Naive thymus-derived CD4-positive, alpha-beta T cell (primary cell): ENCODE results near the gene CCM2. TPM values are rescaled to one million over a fixed set of nuclear protein-coding genes. Genes with fewer than 3 reads are reported as not detected.

ENCODE experiments used
- ATAC-seq: fragments of 150-1000 bp; cut with Tn5 transposase; 2 replicates; pipeline ENCODE4 v1.10.0; 2021; ENCODE audit warnings: mild to moderate bottlenecking, moderate library complexity
- CTCF ChIA-PET: fragments of 350-600 bp; sonication (Branson Sonifier 250); formaldehyde crosslinking; loops from one replicate; lab custom pipeline; 2021; ENCODE audit warnings: antibody characterized with exemption; lab: Charles Lee
- POLR2A ChIA-PET: fragments of 350-600 bp; sonication (Branson Sonifier 250); formaldehyde crosslinking; loops from one replicate; lab custom pipeline; 2021; ENCODE audit warnings: antibody characterized with exemption, inconsistent platforms; lab: Charles Lee
- DNase-seq, 9 donors: peaks; one replicate each; pipeline versions ENCODE4 v3.0.0 to v3.0.0-alpha.2; 2020 to 2022; ENCODE audit warnings: mixed read lengths in 1 of 9
- H3K27ac ChIP-seq: one replicate; pipeline ENCODE4 v1.7.0; 2013; ENCODE audit warnings: mild to moderate bottlenecking, low read depth, low read length, moderate library complexity
- H3K27me3 ChIP-seq, 2 donors: one replicate each; pipeline ENCODE4 v1.7.0; 2013; ENCODE audit warnings: low read length in 2 of 2, mild to moderate bottlenecking in 2 of 2, moderate library complexity in 2 of 2; ENCODE audit not compliant: control insufficient read depth in 2 of 2, insufficient read depth in 2 of 2
- H3K36me3 ChIP-seq, 3 experiments: 1 replicate in 2 of 3; 2 replicates in 1 of 3; pipeline ENCODE4 v1.7.0; 2013; ENCODE audit warnings: low read length in 3 of 3, mild to moderate bottlenecking in 3 of 3, moderate library complexity in 1 of 3; ENCODE audit not compliant: insufficient read depth in 3 of 3, control insufficient read depth in 2 of 3
- H3K4me1 ChIP-seq, 2 donors: one replicate each; pipeline ENCODE4 v1.7.0; 2013; ENCODE audit warnings: low read length in 2 of 2, mild to moderate bottlenecking in 2 of 2, moderate library complexity in 1 of 2; ENCODE audit not compliant: control insufficient read depth in 2 of 2, insufficient read depth in 2 of 2
- H3K4me3 ChIP-seq: 2 replicates; pipeline ENCODE4 v1.7.0; 2013; ENCODE audit warnings: mild to moderate bottlenecking, low read length
- H3K9me3 ChIP-seq, 3 experiments: 1 replicate in 2 of 3; 2 replicates in 1 of 3; pipeline ENCODE4 v1.7.0; 2013; ENCODE audit warnings: low read length in 3 of 3; ENCODE audit not compliant: control insufficient read depth in 2 of 3
- H3K27ac Mint-ChIP-seq, 9 donors: one replicate each; pipeline ENCODE4 v1.8.0; 2020 to 2022; ENCODE audit warnings: mixed read lengths in 9 of 9, mild to moderate bottlenecking in 8 of 9, moderate library complexity in 5 of 9, inconsistent platforms in 2 of 9
- H3K27me3 Mint-ChIP-seq, 5 donors: one replicate each; pipeline ENCODE4 v1.8.0; 2021 to 2022; ENCODE audit warnings: mixed read lengths in 5 of 5, mild to moderate bottlenecking in 1 of 5
- H3K36me3 Mint-ChIP-seq, 5 donors: one replicate each; pipeline ENCODE4 v1.8.0; 2020 to 2022; ENCODE audit warnings: mixed read lengths in 5 of 5, mild to moderate bottlenecking in 3 of 5, inconsistent platforms in 1 of 5
- H3K4me1 Mint-ChIP-seq, 7 donors: one replicate each; pipeline ENCODE4 v1.8.0; 2020 to 2022; ENCODE audit warnings: mixed read lengths in 7 of 7, mild to moderate bottlenecking in 3 of 7, inconsistent platforms in 1 of 7
- H3K4me3 Mint-ChIP-seq, 10 donors: one replicate each; pipeline ENCODE4 v1.8.0; 2020 to 2022; ENCODE audit warnings: mild to moderate bottlenecking in 10 of 10, mixed read lengths in 10 of 10, moderate library complexity in 6 of 10, inconsistent platforms in 2 of 10
- H3K9me3 Mint-ChIP-seq, 11 donors: one replicate each; pipeline ENCODE4 v1.8.0; 2020 to 2022; ENCODE audit warnings: mixed read lengths in 11 of 11, mild to moderate bottlenecking in 4 of 11, inconsistent platforms in 1 of 11, moderate library complexity in 1 of 11
- intact Hi-C, 2 donors: fragments of 100-400 bp; cut with micrococcal nuclease; formaldehyde crosslinking; loops; one replicate each; pipeline ENCODE4 v1.15.1; 2023
- polyA plus RNA-seq, 2 donors: library from polyadenylated mRNA; unstranded; fragments of 300-500 nt; fragmentation: Illumina TruSeq; gene quantifications; one replicate each; pipeline ENCODE4 v1.2.3, GENCODE V29; 2021
- total RNA-seq, 6 experiments: library from RNA in 5 of 6; stranded (reverse) in 5 of 6; gene quantifications; 1 replicate in 5 of 6; 2 replicates in 1 of 6; pipeline ENCODE4 v1.2.3 and lab custom pipeline; 2021 to 2026

Gene CCM2
- total and polyA plus RNA-seq, 7 experiments from 2014 or later, result 75.9 to 200 (median 119) TPM

DNA sequence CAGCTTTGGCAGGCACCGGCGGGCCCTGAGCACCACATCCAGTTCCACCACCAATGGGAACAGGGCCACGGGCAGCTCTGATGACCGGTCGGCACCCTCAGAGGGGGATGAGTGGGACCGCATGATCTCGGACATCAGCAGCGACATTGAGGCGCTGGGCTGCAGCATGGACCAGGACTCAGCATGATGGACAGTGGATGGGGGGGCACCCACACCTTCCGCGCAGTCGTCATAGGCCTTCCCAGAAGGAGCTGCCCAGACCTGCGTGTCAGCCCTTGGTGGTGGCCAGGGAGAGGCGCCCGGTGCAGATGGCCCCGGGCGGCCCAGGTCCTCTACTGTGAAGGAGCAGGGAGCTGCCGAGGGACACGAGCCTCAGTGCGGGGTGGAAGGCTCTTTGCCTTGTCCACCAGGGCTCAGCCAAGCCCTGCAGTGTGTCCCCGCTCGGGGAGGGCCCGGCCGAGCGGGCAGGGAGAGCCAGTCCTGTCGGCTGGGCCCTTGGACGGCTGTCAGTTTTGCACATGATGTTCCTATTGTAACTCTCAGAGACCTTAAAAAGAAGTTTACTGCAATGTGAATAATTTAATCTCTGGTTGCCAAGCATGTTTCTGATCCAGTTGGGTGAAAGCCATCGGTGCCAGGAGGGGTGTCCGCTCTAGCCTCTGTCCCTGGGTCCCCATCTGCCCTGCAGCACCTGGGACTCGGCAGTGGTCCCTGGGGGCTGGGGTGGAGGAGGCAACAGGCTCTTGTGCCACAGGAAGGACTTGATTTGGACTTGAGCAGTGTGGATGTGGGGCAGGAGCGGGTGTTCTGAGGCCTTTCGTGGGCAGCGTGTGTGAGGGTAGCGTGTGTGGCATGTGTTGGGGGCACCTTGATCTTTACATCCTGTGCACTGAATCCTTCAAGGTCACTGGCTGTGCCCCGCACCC lies 76.1 kb downstream of the CCM2 start:
- H3K27me3 ChIP-seq, result no peaks in the 10 kb centered on the region
- peaks cover 5 to 38% (median 8%) of the 10 kb centered on the region in 7 donors for H3K4me1 Mint-ChIP-seq
- H3K9me3 ChIP-seq, result no peaks in the 10 kb centered on the region
- H3K36me3 ChIP-seq, result peaks cover 26 to 62% (median 34%) of the 10 kb centered on the region in 3 experiments
- peak overlapping the region in 1 of 10 donors; percentile 4 for H3K4me3 Mint-ChIP-seq
- ATAC-seq (no peak), DNase-seq (no peak)
- no peaks in the 10 kb centered on the region for H3K4me1 ChIP-seq
- no peak overlapping the region for H3K27ac ChIP-seq
- ChIA-PET POLR2A (interaction anchor here (1.2 kb wide), 1 partner anchor 49 kb away, joined by 3 read pairs; no protein-coding TSS in a partner anchor), CTCF (no interaction called here)
- H3K4me3 ChIP-seq, result no peak overlapping the region
- intact Hi-C loops, result no loop called here
- peaks cover 3 to 35% (median 11%) of the 10 kb centered on the region in 5 donors for H3K36me3 Mint-ChIP-seq
- peaks cover 0 to 5% (median 0%) of the 10 kb centered on the region in 11 donors for H3K9me3 Mint-ChIP-seq
- H3K27me3 Mint-ChIP-seq, result no peaks in the 10 kb centered on the region
- peak overlapping the region in 3 of 9 donors; percentile 32 to 67 (median 47) for H3K27ac Mint-ChIP-seq

DNA sequence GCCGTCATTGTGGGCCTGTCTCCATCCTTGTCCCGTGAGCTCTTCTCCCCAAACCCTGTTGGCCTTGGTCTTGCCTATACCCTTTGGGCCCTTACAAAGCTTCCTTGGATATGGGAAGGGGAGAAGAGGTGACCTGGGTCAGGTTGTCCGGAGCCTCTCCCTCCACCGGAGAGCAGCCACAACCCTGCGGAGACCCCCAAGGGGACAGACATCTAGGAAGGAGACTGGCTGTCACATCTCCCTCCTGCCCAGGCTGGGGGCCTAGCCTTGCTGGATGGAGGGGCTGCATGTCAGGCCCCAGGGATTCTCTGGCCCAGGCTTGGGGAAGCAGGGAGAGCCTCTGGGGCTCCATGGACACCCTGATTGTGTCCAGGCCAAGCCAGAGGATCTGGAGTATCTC lies 76.9 kb downstream of the CCM2 start:
- ATAC-seq, result no peak
- Histone ChIP-seq H3K27me3 (no peaks in the 10 kb centered on the region), H3K36me3 (peaks cover 20 to 54% (median 31%) of the 10 kb centered on the region in 3 experiments), H3K27ac (no peak overlapping the region), H3K4me3 (no peak overlapping the region), H3K4me1 (no peaks in the 10 kb centered on the region), H3K9me3 (no peaks in the 10 kb centered on the region)
- H3K36me3 Mint-ChIP-seq, result peaks cover 1 to 31% (median 11%) of the 10 kb centered on the region in 5 donors
- no peak for DNase-seq
- peaks cover under 1 to 31% (median 8%) of the 10 kb centered on the region in 7 donors for H3K4me1 Mint-ChIP-seq
- H3K9me3 Mint-ChIP-seq, result peaks cover 0 to 5% (median 0%) of the 10 kb centered on the region in 11 donors
- intact Hi-C loops, result no loop called here
- H3K27me3 Mint-ChIP-seq, result no peaks in the 10 kb centered on the region
- POLR2A ChIA-PET, result interaction anchor here (0.5 to 1.2 kb wide), 3 partner anchors 45 to 101 kb away, joined by 3 read pairs; no protein-coding TSS in a partner anchor
- H3K27ac Mint-ChIP-seq, result no peak overlapping the region
- no peak overlapping the region for H3K4me3 Mint-ChIP-seq
- CTCF ChIA-PET, result interaction anchor here (0.8 kb wide), 2 partner anchors 59 to 103 kb away, joined by 3 to 6 read pairs; no protein-coding TSS in a partner anchor

DNA sequence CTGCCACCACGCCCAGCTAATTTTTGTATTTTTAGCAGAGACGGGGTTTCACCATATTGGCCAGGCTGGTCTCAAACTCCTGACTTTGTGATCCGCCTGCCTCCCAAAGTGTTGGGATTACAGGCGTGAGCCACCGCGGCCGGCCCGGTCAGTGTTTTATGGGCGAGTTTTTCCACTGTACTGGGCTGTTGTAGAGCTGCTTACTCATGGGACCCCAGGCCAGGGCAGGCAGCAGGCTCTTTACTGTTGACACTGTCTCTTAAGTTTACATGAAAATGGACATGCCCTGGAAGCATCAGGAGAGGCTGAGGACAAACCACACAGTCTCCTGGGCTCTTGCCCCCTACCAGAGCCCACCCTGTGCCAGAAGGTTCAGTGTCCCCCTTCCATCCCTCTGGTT lies 77.6 kb downstream of the CCM2 start:
- DNase-seq (no peak), ATAC-seq (no peak)
- Histone ChIP-seq H3K4me3 (no peak overlapping the region), H3K4me1 (no peaks in the 10 kb centered on the region), H3K27me3 (no peaks in the 10 kb centered on the region), H3K36me3 (peaks cover 15 to 47% (median 31%) of the 10 kb centered on the region in 3 experiments), H3K27ac (no peak overlapping the region), H3K9me3 (no peaks in the 10 kb centered on the region)
- H3K36me3 Mint-ChIP-seq, result peaks cover 0 to 27% (median 11%) of the 10 kb centered on the region in 5 donors
- H3K27me3 Mint-ChIP-seq, result no peaks in the 10 kb centered on the region
- no peak overlapping the region for H3K4me3 Mint-ChIP-seq
- H3K27ac Mint-ChIP-seq, result peak overlapping the region in 2 of 9 donors; percentile 54 to 56
- intact Hi-C loops, result no loop called here
- peaks cover 0 to 5% (median 0%) of the 10 kb centered on the region in 11 donors for H3K9me3 Mint-ChIP-seq
- POLR2A ChIA-PET, result interaction anchor here (0.5 to 1.2 kb wide), 3 partner anchors 45 to 101 kb away, joined by 3 read pairs; no protein-coding TSS in a partner anchor
- peaks cover 0 to 30% (median 8%) of the 10 kb centered on the region in 7 donors for H3K4me1 Mint-ChIP-seq
- CTCF ChIA-PET, result interaction anchor here (0.8 kb wide), 2 partner anchors 58 to 104 kb away, joined by 3 to 6 read pairs; no protein-coding TSS in a partner anchor

DNA sequence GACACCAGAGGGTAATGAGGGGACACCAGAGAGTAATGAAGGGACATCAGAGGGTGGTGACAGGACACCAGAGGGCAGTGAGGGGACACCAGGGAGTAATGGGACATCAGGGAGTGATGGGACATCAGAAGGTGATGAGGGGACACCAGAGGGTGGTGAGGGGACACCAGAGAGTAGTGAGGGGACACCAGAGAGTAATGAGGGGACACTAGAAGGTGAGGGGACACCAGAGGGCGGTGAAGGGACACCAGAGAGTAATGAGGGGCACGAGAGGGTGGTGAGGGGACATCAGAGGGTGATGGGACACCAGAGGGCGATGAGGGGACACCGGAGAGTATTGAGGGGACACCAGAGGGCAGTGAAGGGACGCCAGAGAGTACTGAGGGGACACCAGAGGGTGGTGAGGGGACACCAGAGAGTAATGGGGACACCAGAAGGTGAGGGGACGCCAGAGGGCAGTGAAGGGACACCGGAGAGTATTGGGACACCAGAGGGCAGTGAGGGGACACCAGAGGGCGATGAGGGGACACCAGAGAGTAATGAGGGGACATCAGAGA lies 78.2 kb downstream of the CCM2 start:
- Mint-ChIP-seq H3K27ac (peak overlapping the region in 7 of 9 donors; percentile 17 to 71 (median 41)), H3K9me3 (peaks cover 0 to 5% (median 0%) of the 10 kb centered on the region in 11 donors), H3K27me3 (no peaks in the 10 kb centered on the region), H3K4me1 (peaks cover 0 to 29% (median 5%) of the 10 kb centered on the region in 7 donors), H3K36me3 (peaks cover 0 to 21% (median 6%) of the 10 kb centered on the region in 5 donors), H3K4me3 (no peak overlapping the region)
- Histone ChIP-seq H3K4me1 (no peaks in the 10 kb centered on the region), H3K9me3 (no peaks in the 10 kb centered on the region), H3K27me3 (no peaks in the 10 kb centered on the region), H3K4me3 (no peak overlapping the region), H3K36me3 (peaks cover 15 to 41% (median 28%) of the 10 kb centered on the region in 3 experiments), H3K27ac (no peak overlapping the region)
- intact Hi-C loops, result no loop called here
- DNase-seq, result no peak
- no peak for ATAC-seq
- ChIA-PET POLR2A (no interaction called here), CTCF (no interaction called here)

DNA sequence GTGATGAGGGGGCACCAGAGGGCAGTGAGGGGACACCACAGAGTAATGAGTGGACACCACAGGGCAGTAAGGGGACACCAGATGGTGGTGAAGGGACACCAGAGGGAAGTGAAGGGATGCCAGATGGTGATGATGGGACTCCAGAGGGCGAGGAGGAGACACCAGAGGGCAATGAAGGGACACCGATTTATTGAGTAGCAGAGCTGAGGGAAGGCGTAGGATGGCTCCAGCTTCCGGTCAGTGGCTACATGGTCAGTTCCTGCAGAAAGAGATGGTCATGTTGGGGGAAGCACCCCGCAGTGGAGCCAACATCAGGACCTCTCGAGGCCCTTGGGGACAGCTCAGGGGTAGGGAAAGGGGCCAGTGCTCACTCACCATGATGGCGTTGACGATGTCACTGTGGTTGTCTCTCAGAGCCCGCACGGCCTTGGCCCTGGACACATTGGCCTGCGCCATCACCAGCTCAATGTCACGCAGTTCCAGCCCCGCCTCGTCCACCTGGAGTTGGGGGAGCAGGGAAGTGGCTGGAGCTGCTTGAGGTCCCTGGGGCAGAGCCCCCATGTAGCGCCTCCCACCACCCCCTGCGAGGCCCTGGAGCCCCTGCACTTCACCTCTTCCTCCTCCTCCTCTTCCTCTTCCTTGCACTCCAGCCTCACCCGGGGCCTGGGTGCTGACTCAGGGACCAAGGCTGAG lies 80.4 kb downstream of the CCM2 start:
- ChIA-PET POLR2A (interaction anchor here (0.6 to 1.0 kb wide), 3 partner anchors 27 to 478 kb away, joined by 3 read pairs; no protein-coding TSS in a partner anchor), CTCF (interaction anchor here (1.2 to 1.3 kb wide), 3 partner anchors 29 to 107 kb away, joined by 3 read pairs; no protein-coding TSS in a partner anchor)
- H3K4me3 Mint-ChIP-seq, result no peak overlapping the region
- DNase-seq (no peak), ATAC-seq (peak; percentile 30)
- Histone ChIP-seq H3K4me1 (no peaks in the 10 kb centered on the region), H3K27ac (no peak overlapping the region), H3K9me3 (no peaks in the 10 kb centered on the region), H3K36me3 (peaks cover 7 to 19% (median 10%) of the 10 kb centered on the region in 3 experiments), H3K27me3 (no peaks in the 10 kb centered on the region), H3K4me3 (no peak overlapping the region)
- no peaks in the 10 kb centered on the region for H3K27me3 Mint-ChIP-seq
- H3K9me3 Mint-ChIP-seq, result peaks cover 0 to 5% (median 0%) of the 10 kb centered on the region in 11 donors
- peaks cover 0 to 8% (median 0%) of the 10 kb centered on the region in 5 donors for H3K36me3 Mint-ChIP-seq
- peak overlapping the region; percentile 17 to 84 (median 68) for H3K27ac Mint-ChIP-seq
- peaks cover 0 to 19% (median 3%) of the 10 kb centered on the region in 7 donors for H3K4me1 Mint-ChIP-seq
- intact Hi-C loops, result loop anchor here (1.0 kb wide), 2 partner anchors 31 to 56 kb away; partner anchors contain the start of gene TBRG4 (in 1 of the 2)
